NCI-H146 treated with DMSO at 0.1 percent for 48 hours (cell line): ENCODE results near the gene ACTA1.
"Not testable (repeated sequence)": the region's sequence is repeated elsewhere in the genome, so short reads cannot be mapped to it uniquely, and the experiment has no call there.

Experiments
- DNase-seq: peaks from one replicate; lab custom pipeline; 2025; ENCODE audit not compliant: unreplicated experiment; lab: John Stamatoyannopoulos, UW

ACTA1 gene

GRCh38 chr1:229410370-229410691 is 23.6 kb downstream of the ACTA1 start:
- no peak for DNase-seq

- no peak for DNase-seq
Observed at GRCh38 chr1:229409616-229410369, 24.1 kb downstream of the ACTA1 start.

- no peak for DNase-seq
Observed at GRCh38 chr1:229408458-229409037, 25.3 kb downstream of the ACTA1 start.

GRCh38 chr1:229407206-229408026 is 26.5 kb downstream of the ACTA1 start:
- no peak for DNase-seq

- no peak for DNase-seq
Observed at GRCh38 chr1:229406798-229407197, 27.1 kb downstream of the ACTA1 start.

GRCh38 chr1:229403573-229403972 is 30.3 kb downstream of the ACTA1 start:
- no peak for DNase-seq

- DNase-seq = no peak
Observed at GRCh38 chr1:229402993-229403392, 30.9 kb downstream of the ACTA1 start.

GRCh38 chr1:229402329-229402728 is 31.6 kb downstream of the ACTA1 start:
- DNase-seq = not testable (repeated sequence)

- DNase-seq = no peak
Observed at GRCh38 chr1:229397762-229398161, 36.1 kb downstream of the ACTA1 start.

GRCh38 chr1:229396585-229397206 is 37.2 kb downstream of the ACTA1 start:
- DNase-seq = no peak

GRCh38 chr1:229394517-229394916 is 39.4 kb downstream of the ACTA1 start:
- not testable (repeated sequence) for DNase-seq

GRCh38 chr1:229392936-229393335 is 41.0 kb downstream of the ACTA1 start:
- DNase-seq = no peak

- DNase-seq = no peak
Observed at GRCh38 chr1:229390130-229390529, 43.8 kb downstream of the ACTA1 start.

GRCh38 chr1:229388897-229389580 is 44.9 kb downstream of the ACTA1 start:
- DNase-seq = no peak

- DNase-seq = no peak
Observed at GRCh38 chr1:229385853-229386456, 47.9 kb downstream of the ACTA1 start.

GRCh38 chr1:229384822-229385221 is 49.1 kb downstream of the ACTA1 start:
- no peak for DNase-seq

- DNase-seq = no peak
Observed at GRCh38 chr1:229383961-229384360, 49.9 kb downstream of the ACTA1 start.

- DNase-seq = no peak
Observed at GRCh38 chr1:229383188-229383587, 50.7 kb downstream of the ACTA1 start.
